NB4 (cell line): ENCODE data around the gene OVCA2.

Experiments
- MYC ChIP-seq: IDR thresholded peaks from 2 replicates; pipeline ENCODE4 v1.6.1; 2011; ENCODE audit warnings: low read depth, low read length
- POLR2A ChIP-seq: IDR thresholded peaks from 2 replicates; pipeline ENCODE4 v1.6.1; 2011; ENCODE audit warnings: mild to moderate bottlenecking; ENCODE audit not compliant: insufficient read length; ENCODE audit errors: extremely low read depth
- TF ChIP-seq, protein P1 (sequence below): IDR thresholded peaks from one replicate; pipeline ENCODE4 v1.5.1; 2012; ENCODE audit warnings: low read depth, low read length

DNA sequence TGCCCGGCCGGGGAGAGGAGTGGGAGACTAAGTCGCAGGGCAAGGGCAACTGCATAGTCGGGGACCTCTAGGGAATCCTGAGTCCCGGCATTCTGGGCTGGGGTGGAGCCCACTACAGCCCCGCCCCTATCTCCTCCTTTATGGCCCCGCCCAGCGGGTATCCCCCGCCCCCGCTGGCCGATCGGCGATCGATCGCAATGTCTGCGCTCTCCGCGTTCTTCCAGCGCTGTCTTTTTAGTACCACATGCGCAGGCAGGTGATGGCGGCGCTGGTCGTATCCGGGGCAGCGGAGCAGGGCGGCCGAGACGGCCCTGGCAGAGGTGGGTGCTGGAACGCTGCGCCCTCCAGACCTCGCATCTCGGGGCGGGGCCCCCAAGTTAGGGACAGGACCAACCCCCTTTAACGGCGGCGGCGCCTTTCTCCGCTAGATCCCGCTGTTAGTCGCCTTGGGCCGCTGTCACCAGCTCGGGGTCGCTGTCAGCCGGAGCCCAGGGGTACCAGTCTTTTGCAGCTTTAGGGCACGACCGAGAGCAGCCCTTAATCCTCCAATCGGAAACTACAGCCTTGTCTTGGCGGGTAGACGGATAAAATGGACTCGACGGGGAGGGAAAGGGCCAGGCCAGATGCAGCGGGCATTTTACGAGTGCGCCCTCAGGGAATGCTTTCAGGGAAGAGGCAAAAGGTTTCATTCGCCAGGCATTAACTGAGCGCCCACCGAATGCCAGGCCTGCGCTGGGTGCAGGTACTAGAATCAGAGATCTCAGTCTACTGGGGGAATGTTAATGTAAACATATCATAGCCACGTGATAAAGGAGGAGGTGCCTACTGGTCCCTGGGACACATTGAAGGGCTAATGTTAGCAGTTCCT is 11.7 kb upstream of the OVCA2 start, which contains the start of gene DPH1:
- TF ChIP-seq, protein P1, sequence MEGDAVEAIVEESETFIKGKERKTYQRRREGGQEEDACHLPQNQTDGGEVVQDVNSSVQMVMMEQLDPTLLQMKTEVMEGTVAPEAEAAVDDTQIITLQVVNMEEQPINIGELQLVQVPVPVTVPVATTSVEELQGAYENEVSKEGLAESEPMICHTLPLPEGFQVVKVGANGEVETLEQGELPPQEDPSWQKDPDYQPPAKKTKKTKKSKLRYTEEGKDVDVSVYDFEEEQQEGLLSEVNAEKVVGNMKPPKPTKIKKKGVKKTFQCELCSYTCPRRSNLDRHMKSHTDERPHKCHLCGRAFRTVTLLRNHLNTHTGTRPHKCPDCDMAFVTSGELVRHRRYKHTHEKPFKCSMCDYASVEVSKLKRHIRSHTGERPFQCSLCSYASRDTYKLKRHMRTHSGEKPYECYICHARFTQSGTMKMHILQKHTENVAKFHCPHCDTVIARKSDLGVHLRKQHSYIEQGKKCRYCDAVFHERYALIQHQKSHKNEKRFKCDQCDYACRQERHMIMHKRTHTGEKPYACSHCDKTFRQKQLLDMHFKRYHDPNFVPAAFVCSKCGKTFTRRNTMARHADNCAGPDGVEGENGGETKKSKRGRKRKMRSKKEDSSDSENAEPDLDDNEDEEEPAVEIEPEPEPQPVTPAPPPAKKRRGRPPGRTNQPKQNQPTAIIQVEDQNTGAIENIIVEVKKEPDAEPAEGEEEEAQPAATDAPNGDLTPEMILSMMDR = no peak
- TF ChIP-seq POLR2A (peak; percentile 55), MYC (peak; percentile 97)
